ENCODE results near the gene IVD. TPM values are rescaled to one million over a fixed set of nuclear protein-coding genes. Genes with fewer than 3 reads are reported as not detected.

IVD gene
- total and polyA plus RNA-seq, 2 of the 8 experiments (the other 6 are each of a cell fraction or from before 2014, with no cell fraction given) = 55.2 to 78.8 TPM

DNA sequence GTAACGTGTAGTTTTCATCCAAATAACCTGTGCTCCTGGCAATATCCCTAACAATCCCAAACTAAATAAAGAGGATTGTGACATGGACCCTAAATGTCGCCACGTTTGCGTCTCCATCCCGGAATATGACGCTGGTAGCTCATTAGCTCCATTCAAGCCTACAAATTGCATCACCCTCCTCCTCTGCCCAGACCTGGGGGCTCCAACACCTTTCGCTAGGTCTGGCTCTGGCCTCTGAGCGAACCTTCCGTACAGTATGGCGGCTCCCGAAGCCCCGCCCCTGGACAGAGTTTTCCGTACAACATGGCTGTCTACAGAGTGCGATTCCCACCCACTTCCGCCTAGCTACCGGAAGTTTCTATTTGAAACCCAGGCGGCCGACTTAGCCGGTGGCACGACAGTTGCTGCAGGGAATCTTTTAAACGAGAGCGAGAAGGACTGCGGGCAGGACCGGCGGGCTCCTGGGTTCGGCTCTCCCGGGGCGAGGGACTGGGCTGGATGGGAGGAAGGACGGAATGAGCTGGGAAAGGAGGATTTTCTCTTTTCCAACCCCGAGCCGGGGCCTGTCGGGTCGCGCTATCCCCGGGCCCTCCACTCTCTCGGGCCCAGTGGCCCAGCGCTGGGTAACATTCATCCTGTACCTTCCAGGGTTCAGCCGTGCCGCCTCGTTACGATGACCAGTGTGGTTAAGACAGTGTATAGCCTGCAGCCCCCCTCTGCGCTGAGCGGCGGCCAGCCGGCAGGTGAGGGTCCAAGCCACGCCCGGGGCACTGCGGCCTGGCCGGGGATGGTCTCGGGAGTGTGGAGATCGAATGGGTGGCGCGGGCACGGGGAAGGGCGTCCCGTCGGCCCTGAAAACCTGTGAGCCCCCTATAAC, 22.8 kb upstream of the IVD start, which contains the start of gene KNSTRN:
TSS of gene KNSTRN (plus strand) at position 142 of the 877 bp plus-strand sequence. CDS start at position 257, 115 bp downstream.
- Histone ChIP-seq H2BK12ac (ENCODE audit: low read depth, low read length) (peak within 1 kb of the TSS; percentile 71; the same call in 1 of the 2 replicates), H2BK15ac (ENCODE audit: low read length) (peak within 1 kb of the TSS; percentile 61; the same call in 1 of the 2 replicates), H4K91ac (replicated peaks; ENCODE audit: insufficient read length, low read length) (peak within 1 kb of the TSS; percentile 44), H2AFZ (ENCODE audit: low read length) (peak within 1 kb of the TSS; percentile 98), H3K23me2 (ENCODE audit: low read depth, low read length) (peaks cover 6% of the 10 kb centered on the region; the same call in 1 of the 2 replicates), H3K36me3 (ENCODE audit: control insufficient read depth in 2 of 4, insufficient read depth in 4 of 4, low read length in 3 of 4) (peaks cover 14 to 29% (median 16%) of the 10 kb centered on the region in 4 experiments), H3K9ac (replicated peaks in 1 of 4; ENCODE audit: extremely low read depth in 1 of 4, low read depth in 3 of 4, low read length in 3 of 4) (peak within 1 kb of the TSS; percentile 64 to 72 (median 69)), H2BK20ac (ENCODE audit: low read length) (peak within 1 kb of the TSS; percentile 10; the same call in 1 of the 2 replicates), H3K4me1 (replicated peaks in 1 of 4; ENCODE audit: control insufficient read depth in 3 of 4, insufficient read depth in 4 of 4, low read length in 3 of 4) (peaks cover 2 to 8% (median 4%) of the 10 kb centered on the region in 4 experiments; a peak in 4 of 7 replicates), H4K8ac (ENCODE audit: extremely low read depth, insufficient read depth, low read length) (peak within 1 kb of the TSS; percentile 92), H3K79me2 (ENCODE audit: control insufficient read depth in 1 of 2, insufficient read depth in 2 of 2, low read length in 2 of 2) (peaks cover 0 to 24% of the 10 kb centered on the region in 2 experiments; a peak in 3 of 4 replicates), H4K20me1 (replicated peaks in 1 of 2; ENCODE audit: control insufficient read depth in 1 of 2, insufficient read depth in 2 of 2, low read length in 2 of 2) (peaks cover 0 to 2% of the 10 kb centered on the region in 2 experiments), H3K14ac (ENCODE audit: insufficient read length) (no peak within 1 kb of the TSS), H2AK5ac (ENCODE audit: low read depth, low read length) (no peak within 1 kb of the TSS), H3K23ac (ENCODE audit: insufficient read length) (no peak within 1 kb of the TSS), H2BK120ac (replicated peaks; ENCODE audit: low read depth, low read length) (no peak within 1 kb of the TSS), H3K18ac (ENCODE audit: extremely low read depth, low read length) (peak within 1 kb of the TSS; percentile 42), H2BK5ac (ENCODE audit: low read depth, low read length) (peak within 1 kb of the TSS; percentile 12; the same call in 1 of the 2 replicates), H3K4ac (replicated peaks; ENCODE audit: insufficient read length, low read depth, low read length) (peak within 1 kb of the TSS; percentile 3), H4K5ac (ENCODE audit: insufficient read length, low read depth, low read length) (peak within 1 kb of the TSS; percentile 49), H3K4me3 (ENCODE audit: extremely low read depth in 1 of 4, insufficient read depth in 2 of 4, low read depth in 3 of 4, low read length in 4 of 4) (peak within 1 kb of the TSS; percentile 74 to 95 (median 92)), H3K27ac (ENCODE audit: low read depth, low read length) (peak within 1 kb of the TSS; percentile 21; the same call in 1 of the 2 replicates), H3K79me1 (ENCODE audit: low read depth, low read length) (peaks cover 10% of the 10 kb centered on the region), H3K56ac (replicated peaks; ENCODE audit: insufficient read length, low read depth, low read length) (peak within 1 kb of the TSS; percentile 26), H3K27me3 (replicated peaks in 1 of 4; ENCODE audit: control insufficient read depth in 3 of 4, extremely low read depth in 1 of 4, insufficient read depth in 3 of 4, low read length in 3 of 4) (no peaks in the 10 kb centered on the region), H3K9me3 (ENCODE audit: insufficient read depth in 2 of 2, low read depth in 1 of 2, low read length in 1 of 2) (peaks cover 0 to 4% of the 10 kb centered on the region in 2 experiments; a peak in 1 of 4 replicates), H3K4me2 (ENCODE audit: insufficient read depth in 1 of 2, low read depth in 2 of 2, low read length in 2 of 2) (peak within 1 kb of the TSS; percentile 91)
- POLR2A ChIA-PET (ENCODE audit: partially characterized antibody) = interaction anchor here (0.6 to 4.0 kb wide), 29 partner anchors 9 to 153 kb away, joined by 3 to 24 read pairs (median 3); partner anchors contain the start of genes BAHD1 and IVD
- 2% methylated on average over 57 of the region's 57 CpGs; no CpG with 5 or more reads in 1 of the 2 experiments for WGBS, 2 experiments (ENCODE audit: extremely low coverage in 1 of 2, insufficient coverage in 1 of 2, insufficient read length in 1 of 2, insufficient replicate concordance in 2 of 2, low coverage in 1 of 2, low lambda C conversion rate in 2 of 2, missing lambda C conversion rate in 1 of 2)
- DNase-seq (ENCODE audit: low read depth in 1 of 2, low spot score in 2 of 2) (peak; percentile 93 to 97), FAIRE-seq (peak; percentile 92)
- CTCF ChIA-PET (ENCODE audit: partially characterized antibody) = interaction anchor here (0.8 to 5.1 kb wide), 12 partner anchors 9 to 104 kb away, joined by 3 to 49 read pairs (median 4); partner anchors contain the start of genes DISP2 and IVD
- TF ChIP-seq RBBP5 (IDR thresholded peaks at IDR 0.05; ENCODE audit: borderline replicate concordance, low read depth, low read length) (peak; percentile 68), JUND (IDR thresholded peaks at IDR 0.05; ENCODE audit: low read length) (peak; percentile 85), TBP (IDR thresholded peaks at IDR 0.05; ENCODE audit: low read depth, low read length) (peak; percentile 84), YY1 (IDR thresholded peaks at IDR 0.05; ENCODE audit: low read depth, low read length) (peak; percentile 100), EGR1 (IDR thresholded peaks at IDR 0.05; ENCODE audit: borderline replicate concordance, low read depth, low read length) (peak; percentile 59; the same call in 1 of the 2 replicates), CBX5 (IDR thresholded peaks at IDR 0.05; ENCODE audit: low read depth, low read length) (no peak), POLR2A (IDR thresholded peaks at IDR 0.05; ENCODE audit: control extremely low read depth in 1 of 2, low read depth in 2 of 2, low read length in 2 of 2) (peak in 1 of 2 experiments; percentile 42; a peak in 1 of 3 replicates), ASH2L (IDR thresholded peaks at IDR 0.05; ENCODE audit: low read length) (peak; percentile 94), CHD1 (IDR thresholded peaks at IDR 0.05; ENCODE audit: low read depth, low read length) (no peak)
- TF ChIP-seq, protein P1, sequence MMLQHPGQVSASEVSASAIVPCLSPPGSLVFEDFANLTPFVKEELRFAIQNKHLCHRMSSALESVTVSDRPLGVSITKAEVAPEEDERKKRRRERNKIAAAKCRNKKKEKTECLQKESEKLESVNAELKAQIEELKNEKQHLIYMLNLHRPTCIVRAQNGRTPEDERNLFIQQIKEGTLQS (IDR thresholded peaks at IDR 0.05; ENCODE audit: insufficient read depth, low read depth, low read length) = peak; percentile 91
